IMR-90 (cell line): Measurements from ENCODE around the gene SMAP1. TPM values are rescaled to one million over a fixed set of nuclear protein-coding genes. Genes with fewer than 3 reads are reported as not detected.

Source experiments
- ATAC-seq: fragments of 200-7000 bp; cut with Tn5 transposase; 2 replicates; pipeline ENCODE4 v1.9.1; 2020; ENCODE audit warnings: low read depth, mild to moderate bottlenecking, moderate library complexity
- BruUV-seq: library from RNA; stranded (reverse); fragments of 400-500 nt; replicated peaks from 2 replicates; lab custom pipeline; 2021; lab: Mats Ljungman, UMichigan
- CTCF ChIA-PET: fragments of 300-600 bp; formaldehyde crosslinking; extraction: SDS; loops from one replicate; lab custom pipeline; 2021; ENCODE audit warnings: antibody characterized with exemption; lab: Yijun Ruan, JAX
- POLR2A ChIA-PET: fragments of 300-600 bp; sonication (Branson Sonifier 250); formaldehyde crosslinking; loops from one replicate; lab custom pipeline; 2022; ENCODE audit warnings: antibody characterized with exemption; ENCODE audit not compliant: unreplicated experiment; lab: Charles Lee
- DNase-seq: peaks from one replicate; pipeline ENCODE4 v3.0.0; 2013
- H2AFZ ChIP-seq: replicated peaks from 2 replicates; pipeline ENCODE3; 2013; ENCODE audit warnings: low read length, mild to moderate bottlenecking; ENCODE audit not compliant: poor library complexity
- H2AK5ac ChIP-seq: 2 replicates; pipeline ENCODE4 v1.6.1; 2013; ENCODE audit warnings: low read depth, low read length, inconsistent platforms
- H2AK9ac ChIP-seq: replicated peaks from 2 replicates; pipeline ENCODE3; 2013; ENCODE audit warnings: mild to moderate bottlenecking, low read depth, low read length, moderate library complexity; ENCODE audit not compliant: poor library complexity
- H2BK120ac ChIP-seq: 2 replicates; pipeline ENCODE4 v1.6.1; 2013; ENCODE audit warnings: low read depth, low read length, inconsistent platforms
- H2BK15ac ChIP-seq: 3 replicates; pipeline ENCODE4 v1.6.1; 2013; ENCODE audit warnings: low read depth, low read length, inconsistent platforms
- H2BK20ac ChIP-seq: 2 replicates; pipeline ENCODE4 v1.6.1; 2013; ENCODE audit warnings: low read depth, mild to moderate bottlenecking, inconsistent platforms, low read length, moderate library complexity
- H2BK5ac ChIP-seq: 2 replicates; pipeline ENCODE4 v1.6.1; 2013; ENCODE audit warnings: mild to moderate bottlenecking, low read depth, low read length, inconsistent platforms; ENCODE audit not compliant: poor library complexity, severe bottlenecking
- H3K14ac ChIP-seq: replicated peaks from 2 replicates; pipeline ENCODE4 v1.6.1; 2013; ENCODE audit warnings: low read depth, low read length, inconsistent platforms
- H3K18ac ChIP-seq: 2 replicates; pipeline ENCODE4 v1.6.1; 2013; ENCODE audit warnings: low read depth, low read length, control low read depth
- H3K23ac ChIP-seq: 2 replicates; pipeline ENCODE4 v1.6.1; 2013; ENCODE audit warnings: low read depth, low read length, inconsistent platforms
- H3K27ac ChIP-seq: 2 replicates; pipeline ENCODE4 v1.5.1; 2013; ENCODE audit warnings: mild to moderate bottlenecking, control low read depth, low read length; ENCODE audit not compliant: insufficient read depth
- H3K27me3 ChIP-seq: 2 replicates; pipeline ENCODE4 v1.6.1; 2013; ENCODE audit warnings: low read length; ENCODE audit not compliant: control insufficient read depth, insufficient read depth
- H3K36me3 ChIP-seq: 2 replicates; pipeline ENCODE4 v1.6.1; 2013; ENCODE audit warnings: low read length, mixed read lengths; ENCODE audit not compliant: control insufficient read depth, insufficient read depth
- H3K4ac ChIP-seq: 2 replicates; pipeline ENCODE4 v1.6.1; 2013; ENCODE audit warnings: low read depth, low read length, inconsistent platforms
- H3K4me1 ChIP-seq: 2 replicates; pipeline ENCODE4 v1.6.1; 2013; ENCODE audit warnings: low read length, mixed read lengths; ENCODE audit not compliant: control insufficient read depth, insufficient read depth
- H3K4me2 ChIP-seq: 2 replicates; pipeline ENCODE4 v1.6.1; 2013; ENCODE audit warnings: low read depth, mild to moderate bottlenecking, control low read depth, low read length, moderate library complexity
- H3K4me3 ChIP-seq: 2 replicates; pipeline ENCODE4 v1.5.1; 2013; ENCODE audit warnings: low read depth, mild to moderate bottlenecking, control low read depth, low read length, moderate library complexity; ENCODE audit not compliant: insufficient read depth
- H3K56ac ChIP-seq: 2 replicates; pipeline ENCODE4 v1.6.1; 2013; ENCODE audit warnings: low read length, inconsistent platforms; ENCODE audit not compliant: insufficient read depth; ENCODE audit errors: extremely low read depth
- H3K79me1 ChIP-seq, 2 experiments: 2 replicates each; pipeline ENCODE4 v1.6.1; 2013; ENCODE audit warnings: low read length in 2 of 2, inconsistent platforms in 1 of 2, low read depth in 1 of 2
- H3K9ac ChIP-seq: 2 replicates; pipeline ENCODE4 v1.6.1; 2013; ENCODE audit warnings: low read depth, low read length, control low read depth
- H3K9me1 ChIP-seq: 2 replicates; pipeline ENCODE4 v1.6.1; 2013; ENCODE audit warnings: low read length, inconsistent platforms; ENCODE audit not compliant: insufficient read depth
- H3K9me3 ChIP-seq: 2 replicates; pipeline ENCODE4 v1.6.1; 2013; ENCODE audit warnings: low read length; ENCODE audit not compliant: control insufficient read depth, insufficient read depth
- H4K20me1 ChIP-seq: 2 replicates; pipeline ENCODE4 v1.6.1; 2013; ENCODE audit warnings: low read length, inconsistent platforms; ENCODE audit not compliant: insufficient read depth
- H4K5ac ChIP-seq: 2 replicates; pipeline ENCODE4 v1.6.1; 2013; ENCODE audit warnings: mild to moderate bottlenecking, low read depth, low read length, control low read depth
- H4K8ac ChIP-seq, 2 experiments: 2 replicates each; pipeline ENCODE4 v1.6.1; 2013; ENCODE audit warnings: low read depth in 2 of 2, low read length in 2 of 2, control low read depth in 1 of 2, inconsistent platforms in 1 of 2
- H4K91ac ChIP-seq: 2 replicates; pipeline ENCODE4 v1.6.1; 2013; ENCODE audit warnings: low read depth, low read length, inconsistent platforms; ENCODE audit not compliant: insufficient read depth
- BHLHE40 ChIP-seq: fragments of 150-350 bp; IDR thresholded peaks from 2 replicates; pipeline ENCODE4 v1.6.1; 2016; ENCODE audit warnings: mild to moderate bottlenecking, low read depth, low read length
- CEBPB ChIP-seq: IDR thresholded peaks from 2 replicates; pipeline ENCODE4 v1.6.1; 2012; ENCODE audit warnings: low read depth, low read length, improper control_type of control experiment
- MAFK ChIP-seq: IDR thresholded peaks from 2 replicates; pipeline ENCODE4 v1.6.1; 2012; ENCODE audit warnings: low read depth, low read length, improper control_type of control experiment
- MXI1 ChIP-seq: IDR thresholded peaks from 2 replicates; pipeline ENCODE4 v1.6.1; 2012; ENCODE audit warnings: low read depth, mild to moderate bottlenecking, low read length, moderate library complexity, borderline replicate concordance
- RCOR1 ChIP-seq: IDR thresholded peaks from 2 replicates; pipeline ENCODE4 v1.6.1; 2012; ENCODE audit warnings: mild to moderate bottlenecking, low read length, improper control_type of control experiment; ENCODE audit not compliant: insufficient replicate concordance
- WGBS, 2 experiments: methylation state at CpG; one replicate each; pipeline versions ENCODE4 v1.1.5 to v1.1.7; 2013; ENCODE audit warnings: missing lambda C conversion rate in 2 of 2; ENCODE audit not compliant: insufficient read length in 1 of 2; ENCODE audit errors: extremely low coverage in 2 of 2; 5-methylcytosine and 5-hydroxymethylcytosine counted together
- dilution Hi-C: fragments of 300-500 bp; cut with HindIII; formaldehyde crosslinking; loops from one replicate; pipeline ENCODE4 v1.14.3; 2018; ENCODE audit warnings: low sequenced_read_pairs; ENCODE audit not compliant: unreplicated experiment
- in situ Hi-C: fragments of 300-500 bp; cut with MboI; formaldehyde crosslinking; loops from 3 replicates; pipeline ENCODE4 v1.14.3; 2019; ENCODE audit warnings: low sequenced_read_pairs, inconsistent platforms, mixed read lengths
- intact Hi-C: fragments of 100-400 bp; cut with micrococcal nuclease; formaldehyde crosslinking; loops from 2 replicates; pipeline ENCODE4 v1.10.0; 2022
- polyA plus RNA-seq, 3 experiments: library from polyadenylated mRNA; depleted of rRNA; stranded (reverse); fragments of >200 nt; gene quantifications; 2 replicates each; pipeline ENCODE4 v1.2.3, GENCODE V29; 2012; ENCODE audit warnings: low replicate concordance in 1 of 3
- total RNA-seq: library from RNA; depleted of rRNA; stranded (reverse); fragments of >200 nt; gene quantifications from 2 replicates; pipeline ENCODE4 v1.2.3, GENCODE V29; 2012
- TF ChIP-seq, protein P1 (sequence below): conservative IDR thresholded peaks from 2 replicates; pipeline ENCODE4 v1.5.1; 2012; ENCODE audit warnings: mild to moderate bottlenecking, low read depth, low read length, improper control_type of control experiment

Gene SMAP1
- total and polyA plus RNA-seq, 2 of the 4 experiments (the other 2 are of a cell fraction): 14.8 to 16.7 TPM

DNA sequence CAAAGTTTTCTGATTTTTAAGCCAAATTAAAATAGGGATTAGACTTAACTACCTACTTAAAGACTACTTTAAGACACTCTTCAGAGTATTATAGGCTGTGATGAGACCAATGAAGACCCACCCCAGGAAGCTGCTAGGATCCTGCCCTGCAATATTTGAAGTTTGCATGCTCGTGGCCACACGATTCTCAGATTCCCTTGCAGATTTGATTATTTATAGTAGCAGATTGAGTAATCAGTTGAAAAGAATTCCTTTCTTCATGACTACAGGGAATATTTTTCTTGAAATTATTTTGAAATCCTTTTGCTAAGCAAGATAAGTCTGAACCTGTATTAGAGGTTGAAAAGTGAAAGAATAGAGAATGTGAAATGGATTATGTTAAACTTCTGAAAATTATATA is 166.8 kb downstream of the SMAP1 start:
- no peak overlapping the region for H2BK20ac ChIP-seq
- H3K4me1 ChIP-seq: peaks cover 5% of the 10 kb centered on the region
- H3K36me3 ChIP-seq: no peaks in the 10 kb centered on the region
- H3K9me3 ChIP-seq: no peaks in the 10 kb centered on the region
- H4K8ac ChIP-seq: no peak overlapping the region
- no CpG with 5 or more reads among the region's 2 CpGs for WGBS, 2 experiments
- CTCF ChIA-PET: no interaction called here
- H3K4ac ChIP-seq: no peak overlapping the region
- dilution Hi-C loops: no loop called here
- no peak overlapping the region for H3K4me3 ChIP-seq
- H2BK120ac ChIP-seq: no peak overlapping the region
- no peaks in the 10 kb centered on the region; a peak in 3 of 4 replicates for H3K79me1 ChIP-seq
- no peak overlapping the region for H2BK15ac ChIP-seq
- H2BK5ac ChIP-seq: no peak overlapping the region
- no TSS peak for BruUV-seq
- H4K5ac ChIP-seq: no peak overlapping the region
- no peak overlapping the region for H3K18ac ChIP-seq
- H2AK5ac ChIP-seq: no peak overlapping the region
- TF ChIP-seq MXI1 (no peak), RCOR1 (no peak), BHLHE40 (peak; percentile 46; the same call in 1 of the 2 replicates), CEBPB (peak; percentile 81), MAFK (no peak)
- TF ChIP-seq, protein P1, sequence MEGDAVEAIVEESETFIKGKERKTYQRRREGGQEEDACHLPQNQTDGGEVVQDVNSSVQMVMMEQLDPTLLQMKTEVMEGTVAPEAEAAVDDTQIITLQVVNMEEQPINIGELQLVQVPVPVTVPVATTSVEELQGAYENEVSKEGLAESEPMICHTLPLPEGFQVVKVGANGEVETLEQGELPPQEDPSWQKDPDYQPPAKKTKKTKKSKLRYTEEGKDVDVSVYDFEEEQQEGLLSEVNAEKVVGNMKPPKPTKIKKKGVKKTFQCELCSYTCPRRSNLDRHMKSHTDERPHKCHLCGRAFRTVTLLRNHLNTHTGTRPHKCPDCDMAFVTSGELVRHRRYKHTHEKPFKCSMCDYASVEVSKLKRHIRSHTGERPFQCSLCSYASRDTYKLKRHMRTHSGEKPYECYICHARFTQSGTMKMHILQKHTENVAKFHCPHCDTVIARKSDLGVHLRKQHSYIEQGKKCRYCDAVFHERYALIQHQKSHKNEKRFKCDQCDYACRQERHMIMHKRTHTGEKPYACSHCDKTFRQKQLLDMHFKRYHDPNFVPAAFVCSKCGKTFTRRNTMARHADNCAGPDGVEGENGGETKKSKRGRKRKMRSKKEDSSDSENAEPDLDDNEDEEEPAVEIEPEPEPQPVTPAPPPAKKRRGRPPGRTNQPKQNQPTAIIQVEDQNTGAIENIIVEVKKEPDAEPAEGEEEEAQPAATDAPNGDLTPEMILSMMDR: no peak
- H3K9ac ChIP-seq: no peak overlapping the region
- no peaks in the 10 kb centered on the region for H3K27me3 ChIP-seq
- H2AFZ ChIP-seq: no peak overlapping the region
- ATAC-seq: peak; percentile 89
- no peak overlapping the region for H3K23ac ChIP-seq
- H3K14ac ChIP-seq: no peak overlapping the region
- H4K91ac ChIP-seq: no peak overlapping the region
- H3K27ac ChIP-seq: no peak overlapping the region
- no peaks in the 10 kb centered on the region for H4K20me1 ChIP-seq
- intact Hi-C loops: no loop called here
- peaks cover 4% of the 10 kb centered on the region; the same call in 1 of the 2 replicates for H3K9me1 ChIP-seq
- in situ Hi-C loops: no loop called here
- POLR2A ChIA-PET: no interaction called here
- peak; percentile 74 for DNase-seq
- peak overlapping the region; percentile 7; the same call in 1 of the 2 replicates for H3K4me2 ChIP-seq
- no peak overlapping the region for H3K56ac ChIP-seq
- no peak overlapping the region for H2AK9ac ChIP-seq
